Measurements from ENCODE around the gene SLC9A9.

SLC9A9 gene

GRCh38 chr3:143590660-143591059, 257.6 kb downstream of the SLC9A9 start:
- no peak for DNase-seq

GRCh38 chr3:143586576-143586975, 261.7 kb downstream of the SLC9A9 start:
- DNase-seq = no peak

GRCh38 chr3:143585720-143586456, 262.4 kb downstream of the SLC9A9 start:
- DNase-seq = no peak

- DNase-seq = no peak
Measured at GRCh38 chr3:143584474-143584873, 263.8 kb downstream of the SLC9A9 start.

GRCh38 chr3:143581972-143582722, 266.1 kb downstream of the SLC9A9 start:
- DNase-seq = no peak

- DNase-seq = no peak
Measured at GRCh38 chr3:143578810-143579435, 269.3 kb downstream of the SLC9A9 start.

GRCh38 chr3:143576568-143577270, 271.5 kb downstream of the SLC9A9 start:
- no peak for DNase-seq

GRCh38 chr3:143574933-143575332, 273.3 kb downstream of the SLC9A9 start:
- DNase-seq = no peak

- DNase-seq = no peak
Measured at GRCh38 chr3:143573610-143574303, 274.5 kb downstream of the SLC9A9 start.

- DNase-seq = no peak
Measured at GRCh38 chr3:143571548-143571947, 276.7 kb downstream of the SLC9A9 start.

- no peak for DNase-seq
Measured at GRCh38 chr3:143567823-143568222, 280.4 kb downstream of the SLC9A9 start.

- DNase-seq = no peak
Measured at GRCh38 chr3:143565951-143566350, 282.3 kb downstream of the SLC9A9 start.

- no peak for DNase-seq
Measured at GRCh38 chr3:143563786-143564185, 284.5 kb downstream of the SLC9A9 start.

- DNase-seq = no peak
Measured at GRCh38 chr3:143562789-143563188, 285.5 kb downstream of the SLC9A9 start.

GRCh38 chr3:143559296-143559695, 289.0 kb downstream of the SLC9A9 start:
- DNase-seq = no peak

GRCh38 chr3:143552851-143553250, 295.4 kb downstream of the SLC9A9 start:
- no peak for DNase-seq

- DNase-seq = no peak
Measured at GRCh38 chr3:143551761-143552160, 296.5 kb downstream of the SLC9A9 start.

- no peak for DNase-seq
Measured at GRCh38 chr3:143548861-143549497, 299.3 kb downstream of the SLC9A9 start.

- DNase-seq = no peak
Measured at GRCh38 chr3:143548393-143548792, 299.9 kb downstream of the SLC9A9 start.

GRCh38 chr3:143538577-143538981, 309.7 kb downstream of the SLC9A9 start:
- DNase-seq = no peak

GRCh38 chr3:143538061-143538460, 310.2 kb downstream of the SLC9A9 start:
- DNase-seq = no peak
